ENCODE results near the gene KRT73.
A peak's percentile ranks its signal among the peaks of the same experiment; 100 is the strongest.
"Not testable (repeated sequence)": the region's sequence is repeated elsewhere in the genome, so short reads cannot be mapped to it uniquely, and the experiment has no call there.

The KRT73 gene

DNA sequence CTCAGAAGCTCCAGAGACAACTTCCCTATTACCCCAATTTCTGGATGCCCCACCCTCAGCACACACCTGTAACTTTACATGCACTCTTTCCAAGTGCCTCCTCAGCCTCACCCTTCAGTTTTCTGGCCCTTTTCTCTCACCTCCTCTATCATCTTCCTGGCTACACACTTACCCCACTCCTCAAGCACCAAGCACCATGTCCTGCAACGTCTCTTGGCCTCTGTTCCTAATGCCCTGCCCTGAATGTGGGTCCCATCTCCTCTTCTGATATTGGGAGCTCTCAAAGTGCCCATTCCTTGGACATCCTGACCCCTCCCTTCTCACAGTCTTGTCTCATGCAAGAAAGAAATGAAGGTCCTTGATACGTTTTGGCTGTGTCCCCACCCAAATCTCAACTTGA lies 18.3 kb downstream of the KRT73 start:
- DNase-seq = no peak

DNA sequence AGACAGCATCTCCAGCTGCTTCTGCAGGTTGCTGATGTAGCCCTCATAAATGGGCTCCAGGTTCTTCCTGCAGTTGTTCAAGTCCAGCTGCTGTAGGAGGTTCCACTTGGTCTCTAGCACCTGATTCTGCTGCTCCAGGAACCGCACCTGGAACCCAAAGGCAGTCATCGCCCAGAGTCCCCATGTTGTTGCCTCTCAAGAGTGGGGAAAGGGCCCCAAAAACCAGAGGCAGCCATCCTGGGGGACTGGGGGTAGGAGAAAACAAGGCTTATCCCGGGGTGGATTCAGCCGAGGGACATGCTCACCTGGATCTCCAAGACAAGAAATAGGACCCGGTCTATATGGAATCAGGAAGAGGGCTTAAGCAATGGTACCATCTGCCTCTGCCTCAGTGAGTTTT lies 19.4 kb downstream of the KRT73 start:
- no peak for DNase-seq

DNA sequence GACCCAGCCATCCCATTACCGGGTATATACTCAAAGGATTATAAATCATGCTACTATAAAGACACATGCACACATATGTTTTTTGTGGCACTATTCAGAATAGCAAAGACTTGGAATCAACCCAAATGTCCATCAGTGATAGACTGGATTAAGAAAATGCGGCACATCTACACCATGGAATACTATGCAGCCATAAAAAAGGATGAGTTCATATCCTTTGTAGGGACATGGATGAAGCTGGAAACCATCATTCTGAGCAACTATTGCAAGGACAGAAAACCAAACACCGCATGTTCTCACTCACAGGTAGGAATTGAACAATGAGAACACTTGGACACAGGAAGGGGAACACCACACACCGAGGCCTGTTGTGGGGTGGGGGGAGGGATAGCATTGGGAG lies 24.1 kb downstream of the KRT73 start:
- DNase-seq = not testable (repeated sequence)

DNA sequence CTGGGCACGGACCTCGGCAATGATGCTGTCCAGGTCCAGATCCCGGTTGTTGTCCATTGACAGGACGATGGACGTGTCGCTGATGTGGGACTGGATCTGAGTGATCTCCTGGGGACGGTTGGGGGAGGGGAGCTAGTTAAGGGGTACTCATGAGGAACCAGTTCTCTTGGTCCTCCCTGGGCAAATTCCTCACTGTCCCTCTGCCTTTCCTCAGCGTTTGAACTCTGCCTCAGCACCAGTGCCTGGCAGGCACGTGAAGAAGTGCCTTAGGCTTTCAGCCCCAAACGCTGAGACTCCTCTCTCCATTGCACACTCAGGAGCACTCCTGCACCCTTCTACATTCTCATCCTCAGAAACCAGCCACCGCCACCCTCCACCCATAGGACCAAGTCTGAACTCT lies 26.8 kb downstream of the KRT73 start:
- no peak for DNase-seq

DNA sequence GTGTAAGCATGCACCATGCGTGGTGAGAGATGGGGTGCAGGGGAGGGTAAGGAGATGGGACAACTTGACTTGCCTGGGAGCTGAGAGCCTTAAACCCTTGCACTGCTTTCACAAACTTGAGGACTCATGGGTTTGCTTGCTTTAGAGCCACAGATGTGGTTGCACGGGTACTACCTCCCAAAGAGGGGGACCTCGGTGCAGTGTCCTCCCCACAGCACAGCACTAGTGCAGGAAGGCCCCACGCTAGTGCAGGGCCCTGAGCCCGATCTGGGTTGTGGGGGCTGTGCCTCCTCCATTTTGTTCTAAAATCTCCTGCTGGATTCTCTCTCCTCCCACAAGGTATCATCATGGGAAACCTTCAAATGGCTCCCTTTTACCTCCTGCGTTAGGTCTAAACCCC lies 28.3 kb downstream of the KRT73 start:
- DNase-seq = no peak

DNA sequence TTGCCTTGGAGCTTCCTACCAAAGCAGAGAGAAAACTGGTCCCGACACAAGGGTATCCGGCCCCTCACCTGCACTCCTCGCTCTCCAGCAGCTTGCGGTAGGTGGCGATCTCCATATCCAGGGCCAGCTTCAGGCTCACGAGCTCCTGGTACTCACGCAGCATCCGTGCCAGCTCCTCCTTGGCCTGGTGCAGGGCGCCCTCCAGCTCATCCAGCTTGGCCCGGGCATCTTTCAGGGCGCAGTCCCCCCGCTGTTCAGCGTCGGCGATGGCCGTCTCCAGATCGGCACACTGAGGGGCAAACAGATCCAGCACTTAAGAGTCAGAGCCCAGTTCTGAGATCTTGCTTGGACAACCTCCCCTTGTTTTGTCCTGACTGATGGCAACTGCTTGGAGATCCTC lies 30.8 kb downstream of the KRT73 start:
- DNase-seq = no peak

DNA sequence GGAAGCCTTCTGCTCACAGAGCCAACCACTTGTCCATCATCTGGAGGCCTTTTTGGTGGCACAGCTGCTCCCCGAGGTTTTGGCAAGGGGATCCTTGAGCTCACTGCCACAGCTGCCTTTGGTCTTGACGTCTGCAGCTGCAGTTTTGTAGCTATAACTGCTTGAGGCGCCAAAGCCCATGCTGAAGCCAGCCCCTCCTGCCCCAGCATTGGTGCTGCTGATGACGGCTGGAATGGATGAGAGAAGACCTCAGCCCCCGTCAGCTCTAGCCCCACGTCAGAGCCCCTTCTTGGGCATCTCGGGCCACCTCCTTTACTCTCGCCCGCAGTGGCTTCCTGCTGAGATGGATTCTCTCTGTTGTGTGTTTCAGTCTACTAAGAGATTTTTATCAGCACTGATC lies 32.4 kb downstream of the KRT73 start:
- no peak for DNase-seq

DNA sequence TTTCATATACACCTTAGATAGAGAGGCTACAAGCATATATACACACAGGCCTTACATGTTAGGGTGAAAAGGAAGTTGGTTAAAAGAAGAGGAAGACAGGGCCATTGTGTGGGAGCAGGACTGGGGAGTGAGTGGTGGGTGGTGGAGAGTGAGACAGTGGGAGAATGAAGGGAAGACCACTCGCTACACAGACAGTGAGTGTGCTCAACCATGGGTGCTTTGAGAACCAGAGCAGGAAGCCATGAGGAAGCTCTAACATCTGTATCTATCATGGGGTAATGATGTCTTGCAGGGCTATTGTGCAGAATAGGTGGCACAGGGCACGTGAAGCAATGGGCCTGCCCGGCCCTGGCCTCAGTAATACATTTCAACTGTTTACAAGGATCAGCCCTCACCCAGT lies 33.3 kb downstream of the KRT73 start:
- DNase-seq = no peak

DNA sequence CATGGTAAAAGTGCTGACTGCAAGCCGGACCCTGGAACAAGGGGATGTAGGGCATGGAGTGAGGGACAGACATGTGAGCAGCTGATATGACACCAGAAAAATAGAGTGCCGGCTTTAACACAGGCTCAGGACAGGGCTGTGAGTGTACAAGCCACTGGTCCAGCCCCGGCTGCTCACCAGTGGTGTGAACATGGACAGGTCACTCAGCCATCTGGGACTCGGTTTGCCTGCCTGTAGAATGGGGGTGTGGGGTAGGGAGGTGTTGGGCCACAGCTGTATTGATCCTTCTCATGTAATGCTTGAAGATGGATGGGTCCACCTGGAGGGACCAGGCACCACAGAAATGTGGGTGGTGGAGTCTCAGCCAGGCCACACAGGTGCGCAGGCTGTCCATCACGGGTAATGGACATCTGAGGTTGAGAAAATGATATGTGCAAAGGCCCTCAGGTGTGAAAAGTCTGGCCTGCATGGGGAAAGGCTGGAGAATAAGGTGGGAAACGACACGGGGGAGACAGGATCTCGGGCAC lies 34.1 kb downstream of the KRT73 start:
- DNase-seq = no peak

DNA sequence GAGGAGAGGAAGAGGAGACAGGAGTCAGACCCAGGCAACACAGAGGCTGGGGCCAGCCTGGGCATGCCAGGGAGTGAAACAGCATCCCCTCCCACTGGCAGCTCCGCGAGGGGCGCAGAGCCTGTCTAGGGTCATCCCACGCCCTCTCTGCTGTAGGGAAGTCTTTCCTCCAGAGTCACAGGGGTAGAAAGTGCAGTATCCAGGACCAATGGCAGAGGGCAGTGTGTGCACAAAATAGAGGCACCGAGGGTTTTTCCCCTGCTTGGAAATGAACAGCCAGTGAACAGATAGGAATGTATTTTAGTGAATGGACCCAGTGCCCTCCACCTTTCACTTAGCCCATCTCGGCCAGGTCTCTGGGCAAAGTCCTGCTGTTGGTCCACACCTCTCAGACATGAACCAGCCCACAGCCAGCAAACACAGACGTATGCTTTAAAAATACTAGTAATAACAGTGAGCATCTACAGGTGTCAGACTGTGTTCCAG lies 35.3 kb downstream of the KRT73 start:
- DNase-seq = peak; percentile 61

DNA sequence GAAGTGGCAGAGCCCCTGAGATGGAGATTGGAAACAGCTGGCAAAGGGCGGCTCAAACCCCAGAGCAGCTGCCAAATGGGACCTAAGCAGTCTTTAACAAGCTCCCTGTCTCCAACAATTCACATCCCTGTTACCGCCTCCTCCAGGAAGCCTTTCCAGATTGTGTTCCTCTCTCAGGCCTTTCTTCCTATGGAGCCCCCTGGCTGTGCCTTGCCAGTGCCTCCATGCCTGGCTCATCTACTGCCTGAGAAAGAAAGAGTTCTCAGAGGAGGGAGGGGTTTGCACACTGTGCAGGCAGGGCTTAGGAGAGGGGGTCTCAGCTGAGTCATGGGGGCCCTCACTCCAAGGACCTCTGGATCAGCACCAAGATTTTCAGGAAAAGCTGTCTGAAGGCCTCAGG lies 35.9 kb downstream of the KRT73 start:
- no peak for DNase-seq

DNA sequence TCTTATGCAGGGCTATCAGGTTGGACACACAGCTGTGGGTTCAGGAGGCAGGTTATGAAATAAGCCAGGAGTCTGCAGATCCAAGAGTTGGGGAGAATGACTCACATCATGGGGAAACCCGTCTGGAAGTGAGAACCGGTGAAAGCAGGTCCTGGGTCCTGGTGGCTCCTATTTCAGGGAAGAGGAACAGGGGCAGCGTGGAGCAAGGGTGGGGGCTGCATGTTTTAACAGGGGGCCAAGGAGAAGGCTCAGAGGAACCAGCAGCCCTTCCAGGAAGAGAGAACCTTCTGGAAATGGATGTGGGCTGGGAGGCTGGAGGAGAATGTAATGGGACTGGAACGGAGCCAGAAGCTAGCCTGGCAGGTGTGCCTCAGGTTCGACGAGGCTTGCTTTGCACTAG lies 36.9 kb downstream of the KRT73 start:
- DNase-seq = no peak

DNA sequence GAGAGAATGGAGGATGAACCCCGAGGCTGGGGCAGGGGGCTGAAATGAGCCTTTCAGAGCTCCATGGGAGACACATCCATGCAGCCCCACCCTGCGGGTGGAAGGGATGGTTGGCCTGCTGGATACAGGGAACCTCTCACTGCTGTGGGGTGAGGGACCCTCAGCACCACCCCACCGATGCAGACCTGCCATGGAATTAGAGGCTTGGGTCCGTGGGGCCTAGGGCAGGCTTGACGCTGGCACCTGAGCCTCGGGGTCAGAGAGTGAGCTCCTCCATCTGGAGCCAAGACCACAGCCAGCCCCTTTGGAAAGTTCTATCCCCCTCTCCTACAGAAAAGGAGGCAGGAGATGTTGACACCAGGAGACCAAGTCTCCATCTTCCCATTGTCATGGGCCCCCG lies 37.3 kb downstream of the KRT73 start:
- no peak for DNase-seq

DNA sequence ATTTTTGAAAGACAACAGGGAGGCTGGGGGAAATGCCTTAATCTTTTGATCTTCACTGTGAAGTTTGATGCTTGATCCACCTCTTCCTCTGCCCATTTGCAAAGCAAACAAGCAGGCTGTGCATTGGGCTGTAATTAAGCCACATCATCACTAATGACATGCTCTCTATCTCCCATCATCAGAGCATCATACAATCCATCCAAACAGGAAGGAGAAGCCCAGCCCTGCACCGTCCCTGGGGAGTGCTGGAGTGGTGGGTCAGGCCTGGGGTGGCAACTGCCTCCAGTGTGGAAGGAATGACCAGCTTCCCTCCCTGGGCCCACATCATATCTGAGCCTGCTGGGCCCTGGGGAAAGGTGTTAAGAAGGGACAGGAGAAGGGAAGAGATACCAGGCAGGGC lies 37.9 kb downstream of the KRT73 start:
- no peak for DNase-seq

DNA sequence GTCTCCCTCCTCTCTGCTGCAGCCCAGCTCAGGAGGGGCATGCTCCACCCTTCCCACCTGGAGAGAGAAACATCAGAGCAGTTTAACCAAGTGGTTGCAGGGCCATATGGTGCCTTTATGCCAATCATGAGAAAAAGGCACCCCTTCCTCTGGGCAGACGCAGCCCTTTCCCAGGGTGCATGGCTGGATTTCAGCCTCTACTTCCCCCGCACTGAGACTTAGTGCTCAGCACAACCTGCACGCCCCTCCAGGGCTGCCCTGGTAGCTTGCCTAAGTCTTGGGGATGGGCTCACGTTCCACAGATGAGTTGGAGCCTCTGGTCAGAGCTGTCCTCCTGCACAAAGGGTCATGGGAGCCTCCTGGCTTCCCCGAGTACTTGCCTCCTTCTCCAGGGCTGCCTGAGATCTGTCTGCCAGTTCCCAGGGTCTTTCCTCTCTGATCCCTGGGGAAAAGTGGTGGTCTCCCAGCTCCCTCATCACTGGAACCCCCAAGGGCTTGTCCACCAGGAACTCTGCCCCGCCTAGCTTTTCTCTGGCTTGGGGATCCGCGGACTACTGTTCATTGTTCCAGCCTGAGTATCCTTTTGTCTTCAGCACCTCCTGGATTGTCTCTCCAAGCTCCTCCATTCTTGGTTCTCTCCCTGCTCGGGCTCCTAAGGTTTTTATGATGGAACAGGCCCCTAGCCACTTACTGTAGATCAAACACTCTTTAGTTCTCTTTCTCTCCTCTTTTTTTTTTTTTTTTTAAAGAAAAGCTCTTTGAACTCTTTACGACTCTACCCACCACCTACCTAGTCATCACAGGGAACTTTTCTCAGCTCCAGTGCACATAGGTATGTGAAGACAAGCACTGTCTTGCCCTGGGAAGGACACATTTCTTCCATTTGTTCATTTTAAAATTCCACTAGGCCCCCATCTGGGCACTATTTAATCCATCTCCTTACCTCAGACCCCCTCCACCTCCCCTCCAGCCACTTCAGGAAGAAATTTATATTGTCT lies 38.6 kb downstream of the KRT73 start:
- no peak for DNase-seq

DNA sequence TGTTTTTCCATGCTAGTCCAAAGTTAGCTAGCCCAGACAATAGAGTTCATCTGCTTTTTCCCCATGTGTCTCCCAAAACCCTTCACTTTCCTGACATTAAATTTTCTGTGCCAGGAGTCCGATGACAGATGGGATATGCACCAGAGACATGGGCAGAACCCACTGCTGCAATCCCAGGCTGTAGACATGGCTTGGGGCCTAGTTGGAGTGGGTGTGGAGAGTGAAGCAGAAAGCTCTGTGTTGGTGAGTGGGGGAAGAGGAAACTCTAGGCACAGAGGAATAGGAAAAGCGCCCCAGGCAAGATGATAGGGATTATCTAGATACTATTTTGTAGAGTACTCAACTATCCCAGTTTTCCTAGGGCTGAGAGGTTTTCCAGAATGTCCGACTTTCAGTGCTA lies 39.9 kb downstream of the KRT73 start:
- DNase-seq = no peak

DNA sequence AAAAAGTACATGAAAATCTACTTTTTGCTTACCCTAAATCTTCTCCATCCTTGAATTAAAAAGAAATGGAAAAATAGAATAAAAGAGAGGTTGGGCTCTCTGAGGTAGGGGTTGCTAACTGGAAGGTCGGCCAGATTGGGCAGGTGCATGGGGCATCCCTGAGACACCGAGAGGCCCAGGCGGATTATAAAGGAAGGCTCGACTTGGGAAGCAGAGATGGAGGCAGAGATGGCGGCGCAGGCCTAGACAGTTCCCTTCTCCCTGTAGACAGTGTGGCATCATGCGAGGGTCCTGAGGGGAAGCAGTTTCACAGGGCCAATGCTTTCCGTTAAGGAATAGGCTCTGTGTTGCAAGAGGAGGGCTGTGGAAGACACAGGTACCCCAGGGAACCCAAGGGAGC lies 41.0 kb downstream of the KRT73 start:
- DNase-seq = no peak

DNA sequence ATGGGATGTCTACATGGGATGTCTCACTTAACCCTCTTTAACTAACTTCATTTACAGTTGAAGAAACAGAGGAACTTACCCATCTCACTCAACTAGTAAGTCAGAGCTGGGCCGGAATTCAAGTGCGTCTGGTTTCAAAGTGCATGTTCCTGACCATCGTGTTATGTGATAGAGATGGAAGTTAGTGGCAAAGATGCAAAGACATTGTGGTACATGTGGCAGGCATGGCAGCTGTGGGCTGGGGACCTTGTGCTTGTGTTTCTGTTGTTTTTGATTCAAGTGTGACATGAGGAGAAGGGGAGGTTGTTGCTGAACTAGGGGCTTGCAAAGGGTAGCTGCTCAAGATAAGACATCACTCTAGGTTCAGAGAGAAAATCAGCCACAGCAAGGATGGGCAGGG lies 42.4 kb downstream of the KRT73 start:
- no peak for DNase-seq

DNA sequence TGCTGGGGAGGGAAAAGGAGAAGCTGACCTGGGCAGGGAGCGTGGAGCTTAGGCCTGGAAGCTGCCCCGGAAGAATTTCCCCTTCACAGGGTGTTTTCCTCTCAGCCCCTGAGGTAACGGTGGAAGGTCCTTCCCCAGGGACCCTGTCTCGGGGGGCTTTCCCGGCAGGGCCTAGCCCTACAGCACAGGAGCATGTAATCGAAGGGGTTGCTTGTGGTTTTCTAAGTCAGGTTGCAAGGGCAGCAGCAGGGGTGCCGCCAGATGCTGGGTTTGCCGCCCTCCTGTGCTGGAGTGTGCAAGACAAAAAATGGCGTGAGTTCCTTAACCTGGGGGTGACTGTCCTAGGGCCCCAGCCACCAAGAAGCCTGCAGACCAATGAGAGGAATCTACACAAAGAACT lies 43.1 kb downstream of the KRT73 start:
- no peak for DNase-seq

DNA sequence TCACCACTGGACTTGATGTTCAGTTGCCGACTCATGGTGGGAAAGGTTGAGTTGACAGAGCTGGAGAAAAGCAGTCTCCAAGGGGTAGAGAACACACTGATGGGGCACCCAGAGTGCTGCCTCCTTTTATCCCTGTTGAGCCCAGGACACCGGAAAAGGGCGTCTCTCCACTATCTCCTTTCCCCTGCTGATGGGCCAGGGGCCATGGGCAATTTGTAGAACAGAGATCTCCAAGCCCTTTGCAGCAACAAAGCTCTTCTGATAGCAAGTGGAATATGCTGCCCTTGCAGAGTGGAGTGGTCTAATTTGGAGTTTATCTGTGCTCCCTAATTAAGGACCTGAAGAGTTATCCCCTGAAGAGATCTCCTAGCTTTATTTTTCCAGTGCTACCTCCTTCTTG lies 44.6 kb downstream of the KRT73 start, which contains the start of gene KRT74:
Gene KRT74 (minus strand): TSS at position 101 of the 400 bp plus-strand sequence. CDS start 66 bp downstream, at position 35.
- no peak for DNase-seq

DNA sequence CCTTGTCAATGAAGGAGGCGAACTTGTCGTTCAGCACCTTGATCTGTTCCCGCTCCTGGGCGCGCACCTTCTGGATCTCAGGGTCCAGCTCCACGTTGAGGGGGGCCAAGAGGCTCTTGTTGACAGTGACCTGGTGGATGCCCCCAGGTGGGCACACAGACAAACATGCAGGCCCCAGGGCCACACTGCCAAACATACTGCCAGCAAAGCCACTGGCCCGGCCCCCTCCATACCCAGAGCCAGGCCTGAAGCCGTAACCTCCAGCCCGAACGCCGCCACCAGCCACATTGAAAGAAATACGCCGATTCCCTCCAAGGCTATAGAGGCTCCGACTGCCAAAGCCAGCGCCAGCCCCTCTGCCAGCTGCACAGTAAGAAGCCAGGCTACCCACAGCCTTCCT lies 45.1 kb downstream of the KRT73 start:
- DNase-seq = no peak

DNA sequence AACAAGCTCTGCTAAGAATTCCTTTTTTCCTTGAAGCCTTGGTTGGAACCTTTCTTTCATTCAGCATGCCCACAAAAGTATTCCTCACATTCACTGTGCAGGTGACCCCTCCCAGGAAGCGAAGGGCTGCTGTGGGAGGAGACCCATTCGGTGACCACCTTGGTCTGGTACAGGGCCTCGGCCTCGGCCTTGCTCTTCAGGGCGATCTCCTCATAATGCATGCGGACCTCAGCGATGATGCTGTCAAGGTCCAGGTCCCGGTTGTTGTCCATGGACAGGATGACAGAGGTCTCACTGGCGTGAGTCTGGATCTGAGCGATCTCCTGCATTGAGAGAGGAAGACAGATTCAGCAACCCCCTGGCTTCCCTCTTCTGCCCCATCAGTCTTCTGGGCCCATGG lies 47.8 kb downstream of the KRT73 start:
- DNase-seq = no peak

DNA sequence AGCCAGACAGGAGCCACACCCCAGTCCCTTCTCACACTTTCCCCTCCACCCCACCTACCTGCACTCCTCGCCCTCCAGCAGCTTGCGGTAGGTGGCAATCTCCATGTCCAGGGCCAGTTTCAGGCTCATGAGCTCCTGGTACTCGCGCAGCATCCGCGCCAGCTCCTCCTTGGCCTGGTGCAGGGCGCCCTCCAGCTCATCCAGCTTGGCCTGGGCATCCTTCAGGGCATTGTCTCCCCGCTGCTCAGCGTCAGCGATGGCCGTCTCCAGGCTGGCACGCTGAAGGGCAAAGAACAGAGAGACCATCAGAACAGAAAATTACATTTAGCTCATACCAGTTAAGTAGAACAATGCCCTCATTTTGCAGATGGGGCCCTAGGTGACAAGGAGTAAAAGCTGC lies 50.2 kb downstream of the KRT73 start:
- DNase-seq = no peak

DNA sequence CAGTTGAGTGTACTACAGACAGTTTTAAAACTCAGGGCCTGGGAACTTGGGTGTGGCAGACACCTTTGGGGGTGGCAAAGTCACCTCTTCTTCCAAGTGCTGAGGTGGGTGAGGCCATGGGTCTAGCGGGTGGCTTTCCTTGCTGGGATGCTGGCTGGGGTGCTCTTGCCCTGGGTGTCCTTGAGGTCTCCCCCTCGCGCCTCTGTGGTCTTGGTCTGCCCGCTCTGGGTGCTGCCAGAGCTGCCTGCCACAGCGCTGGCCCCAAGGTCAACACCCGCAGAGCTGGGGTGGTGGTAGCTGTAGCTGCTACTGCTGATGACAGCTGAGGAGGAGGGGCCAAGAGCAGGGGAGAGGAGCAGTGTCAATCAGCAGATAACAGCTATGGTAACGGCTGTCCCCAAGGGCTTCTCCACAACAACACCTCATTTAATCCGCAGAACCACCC lies 51.5 kb downstream of the KRT73 start:
- no peak for DNase-seq

Data from right kidney (tissue), 1 donor.